ENCODE measurements around the gene BARHL1.
A peak's percentile ranks its signal among the peaks of the same experiment; 100 is the strongest.

Gene BARHL1

DNA sequence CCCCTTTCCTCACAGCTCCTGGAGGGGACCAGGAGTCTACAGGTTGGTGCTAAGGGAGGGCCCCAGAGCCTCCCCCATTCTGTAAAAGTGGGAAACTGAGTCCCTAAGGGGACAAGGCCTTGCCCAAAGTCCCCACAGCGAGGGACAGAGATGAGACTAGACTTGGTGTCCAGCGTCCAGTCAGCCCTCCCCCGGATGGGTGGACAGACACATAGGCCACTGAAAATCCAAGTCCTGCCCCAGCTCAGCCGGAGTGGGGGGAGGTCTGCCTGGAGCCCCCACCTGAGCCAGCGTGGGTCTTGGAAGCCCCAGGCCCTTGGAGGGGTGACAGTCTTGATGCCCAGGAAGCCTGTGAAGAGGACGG is 5.2 kb downstream of the BARHL1 start:
- DNase-seq (ENCODE audit: low spot score) = no peak

DNA sequence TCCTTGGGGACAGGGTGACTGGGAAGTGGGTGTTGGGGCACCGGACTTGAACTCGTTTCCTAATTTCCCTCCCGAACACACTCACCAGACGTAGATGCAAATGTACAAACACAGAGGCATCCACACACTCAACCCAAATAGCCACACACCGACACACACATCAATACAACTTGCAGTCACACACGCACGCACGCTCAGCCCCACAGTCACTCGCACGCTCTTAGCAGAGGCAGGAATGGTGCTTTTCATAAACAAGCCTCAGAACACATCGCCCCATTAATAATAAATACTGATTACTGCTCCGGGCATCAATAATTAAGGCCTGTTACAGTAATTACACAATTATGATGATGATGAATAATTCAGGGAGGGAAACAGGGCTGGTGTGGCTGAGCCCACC is 5.7 kb downstream of the BARHL1 start:
- DNase-seq (ENCODE audit: low spot score) = no peak

DNA sequence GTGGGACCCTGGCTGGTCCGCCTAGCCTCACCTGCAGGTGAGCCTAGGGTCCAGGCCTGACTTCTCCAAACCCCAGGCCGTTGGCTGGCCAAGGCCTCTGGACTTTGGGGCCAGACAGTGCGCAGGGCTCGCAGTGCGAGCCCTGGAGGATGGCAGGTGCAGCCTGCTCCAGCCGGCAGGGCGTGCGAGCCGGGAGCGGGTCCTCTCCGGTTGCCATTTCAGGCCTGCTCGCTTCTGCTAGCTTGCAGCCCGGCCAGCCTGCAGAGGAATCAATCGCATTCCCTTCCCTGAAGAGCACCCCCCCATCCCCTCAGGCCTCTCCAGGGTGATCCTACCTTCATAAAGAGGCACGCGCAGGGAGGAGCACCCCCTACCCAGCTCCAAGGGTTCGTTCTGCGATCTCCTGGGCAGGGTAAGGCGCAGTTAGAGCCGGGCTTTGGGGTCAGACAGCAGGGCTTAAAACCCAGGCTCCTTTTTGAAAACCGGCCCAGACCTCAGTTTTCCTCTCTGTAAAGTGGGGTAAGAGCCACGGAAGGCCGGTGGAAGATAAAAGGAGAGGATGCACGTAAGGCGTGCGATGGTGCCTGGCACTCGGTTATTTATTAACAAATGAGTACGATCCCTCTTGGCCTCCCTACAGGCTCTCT is 6.2 kb downstream of the BARHL1 start:
- DNase-seq (ENCODE audit: low spot score) = no peak

DNA sequence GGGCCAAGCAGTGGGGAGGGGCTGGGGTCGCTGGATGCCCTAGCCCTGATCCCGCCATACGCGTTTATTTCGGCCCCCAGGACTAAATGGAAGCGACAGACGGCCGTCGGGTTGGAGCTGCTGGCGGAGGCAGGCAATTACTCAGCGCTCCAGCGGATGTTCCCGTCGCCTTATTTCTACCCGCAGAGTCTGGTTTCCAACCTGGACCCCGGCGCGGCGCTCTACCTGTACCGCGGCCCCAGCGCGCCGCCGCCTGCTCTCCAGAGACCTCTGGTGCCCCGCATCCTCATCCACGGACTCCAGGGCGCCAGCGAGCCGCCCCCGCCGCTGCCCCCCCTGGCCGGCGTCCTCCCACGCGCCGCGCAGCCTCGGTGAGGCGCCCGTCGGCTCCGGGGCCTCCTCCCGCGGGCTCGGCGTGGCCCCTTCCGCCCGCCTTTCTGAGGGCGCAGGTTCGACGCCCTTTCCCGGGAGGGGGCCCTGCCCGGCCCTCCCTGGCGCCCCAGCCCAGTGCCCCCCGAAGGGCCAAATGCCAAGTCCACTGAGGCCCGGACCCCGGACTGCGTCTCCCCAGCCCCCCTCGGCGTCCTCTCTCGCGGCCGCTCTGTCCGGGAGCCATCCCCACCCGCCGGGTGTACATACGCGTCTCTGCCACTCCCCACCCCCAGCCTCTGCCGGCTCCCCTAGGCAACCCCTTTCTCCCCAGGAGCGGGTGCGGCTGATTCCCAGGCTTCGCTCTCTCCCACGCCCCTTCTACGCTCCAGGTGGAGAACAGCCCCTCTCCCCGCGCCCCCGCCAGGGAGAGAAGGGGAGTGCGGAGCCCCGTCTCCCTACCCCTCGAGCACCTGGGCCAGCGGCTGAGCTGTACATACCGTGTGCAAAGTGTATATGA is 7.0 kb downstream of the BARHL1 start:
- DNase-seq (ENCODE audit: low spot score) = no peak

DNA sequence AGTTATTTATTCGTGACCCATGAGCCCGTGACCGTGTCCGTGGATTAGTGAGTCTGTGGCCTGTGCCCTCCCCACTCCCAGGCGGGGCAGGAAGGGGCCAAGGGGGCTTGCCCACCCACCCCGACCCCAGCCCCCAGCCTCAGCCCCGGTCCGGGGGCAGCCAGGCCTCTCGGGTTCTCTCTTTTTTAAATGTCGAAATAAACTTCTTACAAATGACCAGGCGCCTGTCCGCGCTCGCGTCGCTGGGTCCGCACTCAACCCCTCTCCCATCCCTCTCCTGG is 7.6 kb downstream of the BARHL1 start:
- DNase-seq (ENCODE audit: low spot score) = no peak

DNA sequence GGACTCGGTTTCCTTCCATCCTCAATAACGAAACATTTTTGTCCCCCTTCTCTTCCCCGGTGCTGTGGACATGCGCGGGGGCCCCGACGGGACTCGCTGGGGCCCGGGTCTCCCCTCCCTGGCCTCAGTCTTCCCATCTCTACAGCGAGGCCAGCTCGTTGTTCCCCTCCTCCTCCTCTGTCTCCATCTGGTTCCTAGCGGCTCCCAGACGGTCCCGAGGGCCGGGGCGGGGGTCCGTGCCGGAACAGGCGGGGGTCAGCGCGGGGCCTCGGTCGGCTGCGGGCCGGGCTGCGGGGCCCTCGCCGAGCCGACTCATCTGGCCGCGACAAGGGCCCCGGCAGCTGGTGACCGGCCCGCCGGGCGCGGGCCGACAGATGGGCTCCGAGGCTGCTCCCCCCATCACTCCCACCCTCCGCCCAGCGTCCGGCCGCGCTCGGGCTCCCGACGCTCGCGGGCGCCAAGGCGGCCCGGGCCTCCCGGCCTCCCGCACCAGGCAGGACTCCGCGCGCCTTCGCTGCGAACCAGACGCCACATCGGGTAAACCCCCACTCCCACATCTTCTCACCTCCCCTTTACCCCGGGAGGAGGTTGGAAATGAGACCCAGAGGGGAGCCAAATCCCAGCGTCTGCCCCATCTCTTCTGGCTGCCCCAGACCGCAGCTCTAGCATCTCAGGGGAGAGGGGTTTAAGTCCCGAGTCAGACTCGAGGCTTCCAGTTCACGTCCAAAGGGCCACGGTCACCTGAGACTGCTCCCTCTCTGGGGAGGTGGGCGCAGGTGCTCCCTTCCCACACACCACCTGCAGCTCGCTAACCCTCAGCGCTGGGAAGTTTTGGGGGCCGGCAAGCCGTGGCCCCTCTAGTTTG is 8.1 kb downstream of the BARHL1 start:
- DNase-seq (ENCODE audit: low spot score) = no peak

DNA sequence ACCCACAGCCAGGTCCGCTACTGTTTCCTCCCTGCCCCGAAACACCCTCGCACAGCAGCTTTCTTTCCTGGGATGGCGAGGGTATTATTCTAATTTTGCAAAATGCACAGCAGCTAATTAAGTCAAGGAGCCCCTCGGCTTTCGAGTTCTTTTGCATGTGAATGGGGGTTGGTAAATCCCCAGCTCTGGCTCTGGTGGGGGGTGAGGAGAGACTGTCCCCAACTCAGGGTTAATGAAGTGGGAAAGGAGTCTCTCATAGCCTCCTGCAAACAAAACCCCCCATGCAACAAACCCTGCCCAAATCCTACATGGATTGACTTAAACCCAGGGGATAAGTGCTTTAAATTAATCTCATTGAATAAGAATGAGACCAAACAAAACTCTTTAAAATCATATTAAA is 8.8 kb downstream of the BARHL1 start:
- no peak for DNase-seq (ENCODE audit: low spot score)

DNA sequence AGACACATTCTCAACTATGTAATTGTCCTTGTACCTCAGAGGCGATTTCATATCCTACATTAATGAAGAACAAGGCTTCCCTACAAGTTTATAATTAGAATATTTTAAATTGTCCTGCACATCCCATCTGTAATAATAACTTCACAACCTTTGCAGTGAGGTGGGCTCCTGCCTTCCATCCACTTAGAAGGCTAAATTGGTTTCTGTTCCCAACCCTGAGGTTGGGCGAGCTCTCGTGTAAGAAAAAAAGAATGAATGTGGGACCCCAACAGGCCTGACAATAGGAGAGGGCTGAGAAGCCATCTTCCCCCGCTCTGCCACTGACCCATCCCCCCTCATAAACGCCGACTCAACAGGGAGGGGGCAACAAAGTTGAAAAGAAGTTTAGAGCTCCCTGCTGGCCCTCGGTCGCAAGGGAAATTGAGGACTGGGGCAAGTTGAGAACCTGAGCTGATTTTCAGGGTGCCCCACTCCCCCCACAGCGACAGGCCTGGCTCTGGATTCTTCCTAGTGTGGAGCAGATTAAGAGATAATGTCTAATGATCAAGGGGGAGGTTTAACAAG is 9.4 kb downstream of the BARHL1 start:
- DNase-seq (ENCODE audit: low spot score) = no peak

DNA sequence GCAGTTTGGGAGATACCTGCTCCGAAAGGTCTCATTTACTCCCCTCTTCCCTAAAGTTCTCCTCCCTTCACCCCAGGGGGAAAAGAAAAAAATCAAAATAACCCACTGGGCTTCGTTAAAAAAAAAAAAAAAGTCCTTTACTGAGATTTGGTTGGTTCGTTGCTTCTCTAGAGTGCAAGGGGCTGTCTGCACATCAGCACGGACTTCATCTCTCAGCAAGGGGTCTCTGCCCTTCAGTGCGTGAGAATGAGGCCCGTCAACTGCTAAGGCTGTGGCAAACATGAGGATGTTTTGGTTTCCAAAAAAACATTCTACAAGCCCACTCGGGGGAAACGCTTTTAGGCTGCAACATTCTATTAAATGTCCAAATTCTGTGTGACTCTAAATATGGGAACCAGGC is 10.0 kb downstream of the BARHL1 start:
- DNase-seq (ENCODE audit: low spot score) = no peak

DNA sequence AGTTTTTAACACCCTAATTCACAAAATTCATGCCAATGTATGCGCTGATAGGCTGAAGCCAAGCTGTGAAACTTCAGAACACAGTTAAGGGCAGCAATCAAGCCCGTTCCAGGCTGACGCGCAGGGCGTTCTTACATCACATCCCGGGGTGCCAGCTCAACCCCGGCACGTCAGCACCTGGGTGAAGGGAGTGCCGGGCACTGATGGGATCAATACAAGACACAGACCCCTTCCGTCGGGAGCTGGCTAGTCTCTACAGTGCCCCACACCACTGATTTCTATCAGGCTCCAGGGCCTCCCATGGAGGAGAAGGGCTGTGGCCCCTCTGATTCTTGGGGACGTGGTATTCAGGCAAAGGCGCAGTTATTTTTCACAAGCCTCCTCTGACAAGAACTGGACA is 12.0 kb downstream of the BARHL1 start:
- DNase-seq (ENCODE audit: low spot score) = no peak

DNA sequence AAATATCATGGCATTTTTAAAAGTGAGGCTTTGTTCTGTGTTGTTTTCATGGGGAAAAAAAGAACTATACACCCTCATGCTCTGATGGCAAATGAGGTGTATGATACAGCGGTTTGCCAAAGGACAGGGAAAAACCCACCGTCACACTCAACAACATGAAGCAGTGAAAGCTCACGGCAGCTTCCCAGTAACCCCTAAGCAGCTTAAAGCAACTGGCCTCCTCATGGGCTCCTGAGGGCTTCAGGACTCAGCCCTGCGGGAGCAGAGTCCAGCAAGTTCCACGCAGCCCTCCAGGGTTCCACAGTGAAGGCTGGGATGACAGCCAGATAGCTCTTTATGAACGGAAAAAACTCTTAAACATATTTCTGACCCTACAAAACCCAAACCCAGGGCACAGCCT is 12.9 kb downstream of the BARHL1 start:
- DNase-seq (ENCODE audit: low spot score) = no peak

DNA sequence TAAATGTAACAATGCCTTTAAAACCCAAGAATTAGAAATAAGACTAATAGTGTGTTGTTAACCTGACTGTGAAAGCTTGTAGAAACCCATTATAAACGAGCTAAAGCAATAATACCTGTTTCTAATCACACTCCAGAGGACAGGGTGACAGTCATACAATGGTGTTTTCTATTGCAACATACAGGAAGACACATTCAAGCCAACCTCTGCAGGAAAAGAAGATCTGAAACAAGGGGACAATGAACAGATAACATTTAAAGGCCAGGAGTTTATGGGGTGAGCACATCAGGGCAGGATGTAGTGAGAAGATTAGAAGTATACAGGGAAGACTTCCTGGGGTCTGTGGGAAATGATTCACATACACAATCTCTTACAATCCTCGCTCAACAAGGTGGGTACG is 13.8 kb downstream of the BARHL1 start:
- no peak for DNase-seq (ENCODE audit: low spot score)

DNA sequence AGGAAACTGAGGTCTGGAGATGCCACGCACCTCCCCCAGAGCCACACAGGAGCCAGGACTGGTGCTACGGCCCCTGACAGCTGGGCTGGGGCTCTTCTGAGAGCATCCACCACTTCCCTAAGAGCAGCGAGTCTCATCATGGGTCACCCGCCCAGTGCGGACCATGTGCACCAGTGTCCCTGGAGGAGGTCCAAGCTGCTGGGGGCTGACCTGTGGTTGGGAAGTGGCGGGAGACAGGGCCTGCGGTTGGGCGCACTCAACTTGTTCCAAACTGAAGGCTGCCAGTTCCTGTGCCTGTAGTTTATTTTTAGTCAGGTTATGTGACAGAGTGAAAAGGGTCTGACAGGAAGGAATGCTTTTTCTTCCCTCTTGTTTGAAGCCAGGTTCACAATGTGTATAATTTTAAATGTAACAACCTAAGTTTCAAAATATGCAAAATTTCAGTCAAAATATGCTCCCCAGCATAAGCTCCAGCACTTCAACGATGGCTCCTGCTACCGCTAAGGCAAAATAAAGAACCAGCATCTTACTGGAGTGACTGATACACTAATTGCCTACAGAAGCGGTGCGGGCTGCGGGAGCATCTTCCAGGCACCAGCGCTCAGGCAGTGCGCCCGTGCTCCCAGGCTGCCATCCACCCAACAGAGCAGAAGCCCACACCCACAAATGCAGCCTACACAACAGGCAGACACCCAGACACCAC is 14.8 kb downstream of the BARHL1 start:
- no peak for DNase-seq (ENCODE audit: low spot score)

DNA sequence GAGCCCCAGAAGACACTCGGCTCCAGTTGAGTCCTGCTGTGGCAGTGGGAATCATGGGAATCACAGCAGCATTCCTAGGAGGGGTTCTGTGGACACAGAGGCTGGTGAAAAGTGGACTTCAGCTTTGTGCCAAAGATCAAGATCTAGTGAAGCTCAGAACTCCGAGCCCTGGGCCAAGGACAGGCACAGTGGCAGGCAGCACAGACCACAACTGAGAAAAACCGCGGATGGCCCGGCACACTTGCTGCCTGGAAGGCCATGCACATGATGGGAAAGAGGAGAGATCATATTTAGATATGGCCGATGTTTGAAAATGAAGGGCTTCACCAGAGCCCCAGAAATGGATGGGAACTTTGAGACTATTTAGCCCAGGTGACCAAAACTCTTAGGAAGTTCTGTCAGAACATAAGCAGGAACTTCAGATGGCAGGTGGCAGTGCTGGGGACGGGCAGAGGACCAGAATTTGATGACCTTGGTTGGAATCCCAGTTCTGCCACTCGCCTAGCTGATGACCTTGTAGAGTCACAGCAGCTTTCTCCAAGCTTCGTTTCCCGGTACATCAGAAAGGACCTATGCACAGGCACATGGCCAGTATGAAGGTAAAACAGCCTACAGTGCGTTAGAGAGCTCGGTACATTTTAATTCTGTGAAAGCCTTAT is 18.0 kb downstream of the BARHL1 start:
- no peak for DNase-seq (ENCODE audit: low spot score)

DNA sequence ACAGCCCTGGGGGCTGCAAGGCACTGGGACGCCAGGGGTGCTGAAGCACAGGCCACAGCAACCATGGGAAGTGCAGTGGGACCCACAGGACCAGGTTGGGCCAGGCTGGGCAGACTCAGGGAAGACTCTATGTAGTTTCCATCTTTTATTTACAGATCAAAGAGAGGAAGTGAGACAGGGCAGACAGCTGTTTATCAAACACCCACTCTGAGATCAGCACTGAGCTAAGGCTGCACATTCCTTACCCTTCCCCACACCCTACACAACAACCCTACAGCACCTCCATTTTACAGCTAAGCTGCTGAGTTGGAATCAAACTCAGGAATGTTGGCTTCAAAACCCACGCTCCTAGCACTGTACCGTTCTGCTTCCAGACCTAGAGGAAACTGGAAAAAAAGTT is 19.8 kb downstream of the BARHL1 start:
- DNase-seq (ENCODE audit: low spot score) = no peak

DNA sequence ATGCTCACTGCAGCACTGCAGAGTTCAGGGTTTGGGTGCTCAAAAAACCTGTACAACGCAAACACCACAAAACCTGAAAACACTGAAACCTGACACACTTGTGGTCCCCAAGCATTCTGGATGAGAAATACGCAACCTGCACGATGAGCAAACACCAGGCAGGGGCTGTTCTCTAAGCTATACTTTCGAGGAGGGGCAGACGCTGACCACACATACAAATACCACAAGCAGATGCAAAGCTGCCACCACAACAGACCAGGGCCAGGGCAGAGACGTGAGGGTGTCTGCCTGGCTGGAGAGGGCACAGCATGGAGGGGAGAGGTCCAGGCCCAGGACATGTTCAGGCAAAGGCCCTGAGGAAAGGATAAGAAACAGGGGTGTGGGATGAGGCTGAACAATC is 23.0 kb downstream of the BARHL1 start:
- DNase-seq (ENCODE audit: low spot score) = no peak

DNA sequence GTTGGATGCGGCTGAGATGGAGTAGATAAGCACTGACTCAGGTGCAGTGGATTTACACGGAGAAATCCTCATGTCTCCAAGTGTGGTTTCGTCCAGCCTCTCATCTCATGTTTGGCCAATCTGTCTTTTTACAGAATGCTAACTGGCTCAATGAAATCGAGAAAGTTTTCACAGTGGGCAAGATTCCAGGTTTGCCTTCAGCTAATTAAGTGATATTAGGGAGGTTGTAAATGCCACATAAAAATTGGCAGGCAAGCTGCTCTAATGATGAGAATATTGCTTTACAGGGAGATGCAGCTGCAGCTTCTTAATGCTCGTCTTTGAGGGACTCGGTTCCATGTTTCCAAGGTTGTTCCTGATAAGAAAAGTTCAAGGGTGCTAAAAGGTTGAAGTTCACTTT is 23.7 kb downstream of the BARHL1 start:
- DNase-seq (ENCODE audit: low spot score) = no peak

DNA sequence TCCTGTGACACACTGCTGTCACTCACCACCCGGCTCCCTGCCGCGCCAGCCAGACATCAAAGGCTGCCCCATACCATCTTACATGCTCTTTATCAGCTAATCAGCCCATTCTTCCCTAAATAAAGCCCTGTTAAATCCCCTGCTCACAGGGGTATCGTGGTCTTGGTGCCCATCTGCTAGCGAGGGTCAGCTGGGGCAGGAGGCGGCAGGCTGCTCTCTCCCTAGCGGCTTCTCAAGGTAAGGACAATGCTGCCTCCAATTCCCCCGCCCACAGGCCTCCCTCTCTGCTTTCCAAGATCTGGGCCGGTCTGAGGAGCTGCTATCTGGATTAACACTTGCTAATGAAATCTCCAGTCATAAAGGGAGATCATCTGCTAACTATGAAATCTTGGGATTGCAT is 26.8 kb downstream of the BARHL1 start:
- no peak for DNase-seq (ENCODE audit: low spot score)

DNA sequence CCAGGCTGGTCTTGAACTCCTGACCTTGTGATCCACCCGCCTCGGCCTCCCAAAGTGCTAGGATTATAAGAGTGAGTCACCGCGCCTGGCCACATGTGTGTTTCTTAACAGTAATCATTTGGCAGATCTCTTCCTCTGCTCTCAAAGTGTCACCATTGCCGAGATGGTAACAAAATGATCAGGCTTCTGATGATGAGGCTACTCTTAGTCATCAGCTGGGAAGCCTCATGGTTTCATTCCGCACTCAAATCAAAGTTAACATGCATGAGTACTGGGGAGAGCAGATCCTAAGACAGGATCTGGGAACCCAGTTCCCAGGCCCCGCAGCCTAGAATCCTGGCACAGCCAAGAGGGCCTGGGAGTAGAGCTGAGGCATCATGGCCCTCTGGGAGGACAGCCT is 27.4 kb downstream of the BARHL1 start:
- peak; percentile 23 for DNase-seq (ENCODE audit: low spot score)

DNA sequence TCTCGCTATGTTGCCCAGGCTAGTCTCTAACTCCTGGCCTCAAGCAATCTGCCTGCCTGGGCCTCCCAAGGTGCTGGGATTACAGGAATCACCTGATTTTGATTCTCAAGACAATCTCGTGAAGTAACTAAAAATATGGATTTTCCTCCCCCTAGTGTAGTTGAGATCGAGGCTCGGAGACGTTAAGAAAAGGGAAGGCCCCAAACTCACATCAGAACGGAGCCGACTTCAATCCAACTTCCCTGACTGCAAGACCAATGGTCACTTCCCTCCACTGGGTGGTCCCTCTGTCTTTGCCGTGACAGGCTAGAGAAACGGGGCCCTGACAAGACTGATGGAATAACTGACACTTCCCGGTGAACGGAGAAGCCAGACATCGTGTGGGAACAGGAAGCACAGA is 28.3 kb downstream of the BARHL1 start:
- no peak for DNase-seq (ENCODE audit: low spot score)

DNA sequence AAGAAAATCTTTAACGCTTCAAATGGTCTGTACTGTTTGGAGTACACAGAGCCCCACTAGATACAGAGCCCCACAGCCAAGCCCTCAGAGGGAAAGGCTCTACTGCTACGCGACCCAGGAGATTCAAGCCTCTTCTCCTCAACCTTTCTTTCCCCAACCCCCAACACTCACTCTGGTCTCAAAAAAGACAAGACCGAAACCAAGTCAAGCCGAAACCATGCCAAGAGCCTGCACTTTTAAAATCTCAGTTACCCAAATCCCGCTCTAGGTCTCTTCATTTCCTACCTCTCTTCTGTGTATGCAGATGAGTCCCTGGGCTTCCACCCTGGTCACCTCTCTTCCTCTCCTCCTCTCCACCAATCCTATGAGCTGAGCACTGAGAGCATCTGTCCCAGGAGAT is 31.9 kb downstream of the BARHL1 start:
- no peak for DNase-seq (ENCODE audit: low spot score)

DNA sequence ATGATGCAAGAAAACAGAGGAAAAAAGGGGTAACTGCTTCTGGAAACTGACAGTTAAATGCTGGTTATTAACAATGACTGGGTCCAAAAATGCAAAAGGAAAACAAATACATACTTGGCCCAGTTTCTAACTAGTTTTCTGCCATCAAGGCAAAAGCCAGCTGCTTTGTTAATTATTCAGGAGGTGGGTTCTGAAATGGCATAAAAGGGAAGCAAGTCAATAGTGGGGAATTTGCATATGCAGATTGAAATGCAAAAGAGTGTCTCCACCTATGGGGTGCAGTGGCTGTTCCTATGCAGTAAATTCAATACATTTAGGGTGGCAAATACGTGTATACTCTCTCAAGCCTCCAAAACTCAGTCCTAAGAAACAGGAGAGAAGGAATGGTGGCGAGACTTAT is 33.4 kb downstream of the BARHL1 start:
- no peak for DNase-seq (ENCODE audit: low spot score)
